H9 (cell line): ENCODE measurements around the gene RAB33B. TPM values are rescaled to one million over a fixed set of nuclear protein-coding genes. Genes with fewer than 3 reads are reported as not detected.

Experiments
- DNase-seq: peaks from one replicate; pipeline ENCODE4 v3.0.0-alpha.2; 2017
- H2AFZ ChIP-seq: one replicate; pipeline ENCODE4 v1.6.1; 2013; ENCODE audit warnings: mild to moderate bottlenecking, low read length, control low read depth, moderate library complexity
- H2AK5ac ChIP-seq: 2 replicates; pipeline ENCODE4 v1.6.1; 2013; ENCODE audit warnings: low read length, control low read depth, mixed read lengths; ENCODE audit not compliant: insufficient read length
- H2BK120ac ChIP-seq: one replicate; pipeline ENCODE4 v1.6.1; 2013; ENCODE audit warnings: low read depth, mild to moderate bottlenecking, low read length, control low read depth, inconsistent platforms; ENCODE audit not compliant: poor library complexity, severe bottlenecking
- H2BK12ac ChIP-seq: 2 replicates; pipeline ENCODE4 v1.6.1; 2013; ENCODE audit warnings: low read length, control low read depth, mixed read lengths, low read depth; ENCODE audit not compliant: insufficient read length
- H2BK15ac ChIP-seq: 2 replicates; pipeline ENCODE4 v1.6.1; 2013; ENCODE audit warnings: low read depth, low read length, control low read depth
- H2BK20ac ChIP-seq: one replicate; pipeline ENCODE4 v1.6.1; 2013; ENCODE audit warnings: low read depth, mild to moderate bottlenecking, low read length, control low read depth, inconsistent platforms; ENCODE audit not compliant: poor library complexity, severe bottlenecking
- H2BK5ac ChIP-seq: 2 replicates; pipeline ENCODE4 v1.6.1; 2013; ENCODE audit warnings: low read length, control low read depth, mixed read lengths; ENCODE audit not compliant: insufficient read length
- H3K14ac ChIP-seq: 2 replicates; pipeline ENCODE4 v1.6.1; 2013; ENCODE audit warnings: low read length, control low read depth; ENCODE audit not compliant: insufficient read depth
- H3K18ac ChIP-seq: 2 replicates; pipeline ENCODE4 v1.6.1; 2013; ENCODE audit warnings: low read depth, mild to moderate bottlenecking, mixed read lengths, low read length, control low read depth; ENCODE audit not compliant: insufficient read length
- H3K23ac ChIP-seq: 2 replicates; pipeline ENCODE4 v1.6.1; 2013; ENCODE audit warnings: low read length, control low read depth, mixed read lengths, low read depth; ENCODE audit not compliant: insufficient read length
- H3K23me2 ChIP-seq: 2 replicates; pipeline ENCODE4 v1.6.1; 2013; ENCODE audit warnings: low read depth, mild to moderate bottlenecking, mixed read lengths, low read length, control low read depth; ENCODE audit not compliant: insufficient read length, poor library complexity, severe bottlenecking
- H3K27ac ChIP-seq: 2 replicates; pipeline ENCODE4 v1.5.1; 2013; ENCODE audit warnings: low read length, control low read depth, mixed read lengths, low read depth; ENCODE audit not compliant: insufficient read length
- H3K27me3 ChIP-seq: 2 replicates; pipeline ENCODE4 v1.6.1; 2013; ENCODE audit warnings: low read length, control low read depth, inconsistent platforms; ENCODE audit not compliant: insufficient read depth
- H3K4ac ChIP-seq: 2 replicates; pipeline ENCODE4 v1.6.1; 2013; ENCODE audit warnings: low read depth, mild to moderate bottlenecking, control low read depth, inconsistent platforms, low read length, moderate library complexity
- H3K4me1 ChIP-seq: 2 replicates; pipeline ENCODE4 v1.6.1; 2013; ENCODE audit warnings: low read length, control low read depth, inconsistent platforms; ENCODE audit not compliant: insufficient read depth
- H3K4me2 ChIP-seq: 2 replicates; pipeline ENCODE4 v1.6.1; 2013; ENCODE audit warnings: low read length, control low read depth, mixed read lengths; ENCODE audit not compliant: insufficient read length, insufficient read depth
- H3K56ac ChIP-seq: 2 replicates; pipeline ENCODE4 v1.6.1; 2013; ENCODE audit warnings: low read depth, mild to moderate bottlenecking, mixed read lengths, low read length, control low read depth; ENCODE audit not compliant: insufficient read length
- H3K79me1 ChIP-seq: 2 replicates; pipeline ENCODE4 v1.6.1; 2013; ENCODE audit warnings: low read depth, mild to moderate bottlenecking, moderate library complexity, low read length, control low read depth, inconsistent platforms; ENCODE audit not compliant: insufficient read depth, poor library complexity, severe bottlenecking
- H3K79me2 ChIP-seq: 2 replicates; pipeline ENCODE4 v1.6.1; 2013; ENCODE audit warnings: low read length, control low read depth, inconsistent platforms; ENCODE audit not compliant: insufficient read depth
- H3K9ac ChIP-seq: 2 replicates; pipeline ENCODE4 v1.6.1; 2013; ENCODE audit warnings: low read length, control low read depth, mixed read lengths; ENCODE audit not compliant: insufficient read length; ENCODE audit errors: extremely low read depth
- H3K9me3 ChIP-seq: one replicate; pipeline ENCODE4 v1.6.1; 2013; ENCODE audit warnings: low read depth, low read length, inconsistent platforms; ENCODE audit not compliant: control insufficient read depth
- H3T11ph ChIP-seq: one replicate; pipeline ENCODE4 v1.6.1; 2013; ENCODE audit warnings: mild to moderate bottlenecking, low read length, control low read depth, inconsistent platforms
- H4K20me1 ChIP-seq: one replicate; pipeline ENCODE4 v1.6.1; 2013; ENCODE audit not compliant: control insufficient read depth, insufficient read length, insufficient read depth
- H4K5ac ChIP-seq: 2 replicates; pipeline ENCODE4 v1.6.1; 2013; ENCODE audit warnings: low read depth, mild to moderate bottlenecking, mixed read lengths, low read length, control low read depth; ENCODE audit not compliant: insufficient read length
- H4K8ac ChIP-seq: replicated peaks from 2 replicates; pipeline ENCODE4 v1.6.1; 2013; ENCODE audit warnings: low read length, control low read depth, mixed read lengths, low read depth; ENCODE audit not compliant: insufficient read length
- H4K91ac ChIP-seq: 2 replicates; pipeline ENCODE4 v1.6.1; 2013; ENCODE audit warnings: low read depth, mild to moderate bottlenecking, moderate library complexity, mixed read lengths, low read length, control low read depth; ENCODE audit not compliant: insufficient read length
- H3K27ac Mint-ChIP-seq, 3 experiments: 2 replicates in 2 of 3; 3 replicates in 1 of 3; pipeline ENCODE4 v1.8.0; 2020 to 2021; ENCODE audit warnings: mixed read lengths in 3 of 3, mild to moderate bottlenecking in 1 of 3, moderate library complexity in 1 of 3
- H3K27me3 Mint-ChIP-seq: 2 replicates; pipeline ENCODE4 v1.8.0; 2021; ENCODE audit warnings: low read depth, mild to moderate bottlenecking, moderate library complexity, mixed read lengths
- H3K36me3 Mint-ChIP-seq, 3 experiments: 2 replicates in 2 of 3; 3 replicates in 1 of 3; pipeline ENCODE4 v1.8.0; 2020 to 2021; ENCODE audit warnings: low read depth in 3 of 3, mixed read lengths in 3 of 3; ENCODE audit not compliant: insufficient read depth in 1 of 3
- H3K4me1 Mint-ChIP-seq, 2 experiments: 2 replicates each; pipeline ENCODE4 v1.8.0; 2020; ENCODE audit warnings: mixed read lengths in 2 of 2
- H3K4me3 Mint-ChIP-seq, 2 experiments: 2 replicates in 1 of 2; 3 replicates in 1 of 2; pipeline ENCODE4 v1.8.0; 2020 to 2021; ENCODE audit warnings: mild to moderate bottlenecking in 2 of 2, mixed read lengths in 2 of 2, moderate library complexity in 1 of 2
- H3K9me3 Mint-ChIP-seq, 2 experiments: 2 replicates in 1 of 2; 3 replicates in 1 of 2; pipeline ENCODE4 v1.8.0; 2020; ENCODE audit warnings: mild to moderate bottlenecking in 2 of 2, mixed read lengths in 2 of 2, moderate library complexity in 1 of 2
- WGBS: extraction: QIAGEN DNeasy Blood & Tissue Kit; methylation state at CpG from one replicate; pipeline ENCODE4 v1.1.7; 2013; ENCODE audit warnings: missing lambda C conversion rate, low lambda C conversion rate, mixed read lengths; ENCODE audit not compliant: insufficient read length; ENCODE audit errors: extremely low coverage; 5-methylcytosine and 5-hydroxymethylcytosine counted together
- total RNA-seq: library from RNA; stranded (reverse); gene quantifications from 2 replicates; pipeline ENCODE4 v1.2.1, GENCODE V29; 2021
- TF ChIP-seq, protein P1 (sequence below): fragments of 200-600 bp; sonication (generic); conservative IDR thresholded peaks from 3 replicates; pipeline ENCODE4 v1.8.0; 2021; ENCODE audit warnings: antibody characterized with exemption, mild to moderate bottlenecking

RAB33B gene
- total RNA-seq, 1 experiment from 2014 or later: 7.7 TPM

DNA sequence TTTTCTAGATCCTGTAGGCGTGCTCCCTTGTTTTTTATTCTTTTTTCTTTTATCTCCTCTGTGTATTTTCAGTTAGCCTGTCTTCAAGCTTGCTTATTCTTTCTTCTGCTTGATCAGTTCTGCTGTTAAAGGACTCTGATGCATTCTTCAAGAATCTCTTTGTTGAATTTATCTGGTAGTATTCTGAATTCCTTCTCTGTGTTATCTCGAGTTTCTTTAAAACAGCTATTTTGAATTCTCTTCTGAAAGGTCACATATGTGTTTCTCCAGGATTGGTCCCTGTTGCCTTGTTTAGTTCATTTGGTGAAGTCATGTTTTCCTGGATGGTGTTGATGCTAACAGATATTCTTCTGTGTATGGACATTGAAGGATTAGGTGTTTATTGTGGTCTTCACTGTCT is 15.3 kb downstream of the RAB33B start:
- Histone ChIP-seq H2AFZ (no peak overlapping the region), H2BK12ac (no peak overlapping the region), H2BK5ac (no peak overlapping the region), H2BK15ac (no peak overlapping the region), H3K4me2 (no peak overlapping the region), H3K23me2 (no peaks in the 10 kb centered on the region), H3K9me3 (no peaks in the 10 kb centered on the region), H3K79me2 (peaks cover 8% of the 10 kb centered on the region; the same call in 1 of the 2 replicates), H4K8ac (no peak overlapping the region), H3K4me1 (no peaks in the 10 kb centered on the region), H2BK120ac (no peak overlapping the region), H4K91ac (no peak overlapping the region), H3K27me3 (no peaks in the 10 kb centered on the region), H2AK5ac (no peak overlapping the region), H3T11ph (no peak overlapping the region), H3K14ac (no peak overlapping the region), H4K5ac (no peak overlapping the region), H4K20me1 (no peaks in the 10 kb centered on the region), H3K23ac (no peak overlapping the region), H3K27ac (no peak overlapping the region), H3K4ac (no peak overlapping the region), H3K79me1 (peaks cover 4% of the 10 kb centered on the region), H2BK20ac (no peak overlapping the region), H3K18ac (no peak overlapping the region), H3K9ac (no peak overlapping the region), H3K56ac (no peak overlapping the region)
- no peaks in the 10 kb centered on the region; the same call in 1 of the 2 replicates for H3K27me3 Mint-ChIP-seq
- TF ChIP-seq, protein P1, sequence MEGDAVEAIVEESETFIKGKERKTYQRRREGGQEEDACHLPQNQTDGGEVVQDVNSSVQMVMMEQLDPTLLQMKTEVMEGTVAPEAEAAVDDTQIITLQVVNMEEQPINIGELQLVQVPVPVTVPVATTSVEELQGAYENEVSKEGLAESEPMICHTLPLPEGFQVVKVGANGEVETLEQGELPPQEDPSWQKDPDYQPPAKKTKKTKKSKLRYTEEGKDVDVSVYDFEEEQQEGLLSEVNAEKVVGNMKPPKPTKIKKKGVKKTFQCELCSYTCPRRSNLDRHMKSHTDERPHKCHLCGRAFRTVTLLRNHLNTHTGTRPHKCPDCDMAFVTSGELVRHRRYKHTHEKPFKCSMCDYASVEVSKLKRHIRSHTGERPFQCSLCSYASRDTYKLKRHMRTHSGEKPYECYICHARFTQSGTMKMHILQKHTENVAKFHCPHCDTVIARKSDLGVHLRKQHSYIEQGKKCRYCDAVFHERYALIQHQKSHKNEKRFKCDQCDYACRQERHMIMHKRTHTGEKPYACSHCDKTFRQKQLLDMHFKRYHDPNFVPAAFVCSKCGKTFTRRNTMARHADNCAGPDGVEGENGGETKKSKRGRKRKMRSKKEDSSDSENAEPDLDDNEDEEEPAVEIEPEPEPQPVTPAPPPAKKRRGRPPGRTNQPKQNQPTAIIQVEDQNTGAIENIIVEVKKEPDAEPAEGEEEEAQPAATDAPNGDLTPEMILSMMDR: no peak
- DNase-seq: no peak
- no peak overlapping the region for H3K4me3 Mint-ChIP-seq
- peaks cover 23 to 50% (median 27%) of the 10 kb centered on the region in 3 experiments for H3K36me3 Mint-ChIP-seq
- peaks cover 9 to 11% of the 10 kb centered on the region in 2 experiments; a peak in 2 of 4 replicates for H3K4me1 Mint-ChIP-seq
- no peak overlapping the region for H3K27ac Mint-ChIP-seq
- H3K9me3 Mint-ChIP-seq: peaks cover 10 to 20% of the 10 kb centered on the region in 2 experiments; a peak in 4 of 5 replicates
- no CpG with 5 or more reads among the region's 2 CpGs for WGBS
